Dermis microvascular lymphatic vessel endothelial cell (primary cell): ENCODE data around the gene CCDC142. TPM values are rescaled to one million over a fixed set of nuclear protein-coding genes. Genes with fewer than 3 reads are reported as not detected.
"Not testable (repeated sequence)": the region's sequence is repeated elsewhere in the genome, so short reads cannot be mapped to it uniquely, and the experiment has no call there.

Source experiments
- DNase-seq, 2 donors: peaks; one replicate each; pipeline versions ENCODE4 v3.0.0 to v3.0.0-alpha.2; 2010; ENCODE audit warnings: low read depth in 2 of 2
- total RNA-seq: library from RNA; depleted of rRNA; stranded (reverse); fragments of >200 nt; gene quantifications from 2 replicates; pipeline ENCODE4 v1.2.1, GENCODE V29; 2014

The CCDC142 gene
- total RNA-seq, 1 donor from 2014 or later, result 9.1 TPM

DNA sequence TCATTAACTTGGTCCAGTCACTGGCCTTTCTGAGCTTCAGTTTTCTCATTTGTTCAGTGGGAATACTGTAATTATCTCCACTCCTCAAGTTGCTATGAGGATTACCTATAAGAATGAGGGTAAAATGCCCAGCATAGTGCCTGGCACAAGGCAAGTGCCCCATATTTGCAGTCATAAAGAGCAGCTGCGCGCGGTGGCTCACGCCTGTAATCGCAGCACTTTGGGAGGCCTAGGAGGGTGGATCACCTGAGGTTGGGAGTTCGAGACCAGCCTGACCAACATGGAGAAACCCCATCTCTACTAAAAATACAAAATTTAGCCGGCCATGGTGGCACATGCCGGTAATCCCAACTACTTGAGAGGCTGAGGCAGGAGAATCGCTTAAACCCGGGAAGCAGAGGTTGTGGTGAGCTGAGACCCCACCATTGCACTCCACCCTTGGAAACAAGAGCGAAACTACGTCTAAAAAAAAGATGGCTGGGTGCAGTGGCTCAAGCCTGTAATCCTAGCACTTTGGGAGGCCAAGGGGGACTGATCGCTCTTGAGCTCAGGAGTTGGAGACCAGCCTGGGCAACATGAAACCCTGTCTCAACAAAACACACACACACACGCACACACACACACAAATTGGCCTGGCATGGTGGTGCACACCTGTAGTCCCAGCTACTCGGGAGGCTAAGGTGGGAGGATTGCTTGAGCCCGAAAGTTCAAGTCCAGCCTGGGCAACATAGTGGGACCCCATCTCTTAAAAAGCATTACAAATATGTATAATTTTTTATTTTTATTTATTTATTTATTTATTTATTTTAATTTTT is 40.1 kb downstream of the CCDC142 start:
- not testable (repeated sequence) for DNase-seq

DNA sequence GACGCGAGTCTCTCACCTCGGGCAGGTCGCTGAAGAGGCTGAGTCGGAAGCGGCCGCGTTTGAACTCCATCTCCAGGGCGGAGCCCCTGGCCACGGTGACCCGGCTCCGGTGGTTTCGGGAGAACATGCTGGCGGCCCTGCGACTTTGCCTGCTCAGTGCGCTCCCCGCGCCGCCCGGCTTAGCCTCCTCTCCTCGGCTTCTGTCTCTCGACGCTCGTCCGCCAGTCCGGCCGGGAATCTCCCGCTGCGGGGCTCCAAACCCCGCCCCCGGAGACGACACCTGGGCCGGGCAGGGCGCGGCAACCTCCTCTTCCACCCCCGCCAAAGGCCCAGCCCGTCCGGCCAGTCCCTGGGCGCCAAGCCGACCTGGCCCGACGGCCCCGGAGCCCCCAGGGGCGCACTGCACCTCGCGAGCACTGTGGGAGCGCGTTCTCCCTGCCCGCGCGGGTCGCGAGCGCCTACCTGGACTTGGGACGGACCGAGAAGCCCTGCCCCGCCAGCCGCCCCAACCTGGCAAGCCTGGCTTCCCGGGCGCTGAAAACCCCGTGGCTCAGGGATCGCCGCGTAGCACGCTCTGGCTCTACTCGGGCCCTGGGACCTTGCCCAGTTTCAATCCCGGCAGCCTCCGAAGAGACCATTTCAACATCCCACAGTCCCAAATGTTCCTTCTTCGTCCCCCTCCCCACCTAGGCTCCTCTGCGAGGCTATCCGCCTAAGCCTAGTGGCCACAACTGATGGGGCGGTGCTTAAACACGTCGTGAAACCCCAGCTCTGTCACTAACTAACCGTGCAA is 40.9 kb downstream of the CCDC142 start, which contains the start of gene RTKN:
Gene RTKN (minus strand): TSS at position 248 of the 793 bp plus-strand sequence. CDS start 121 bp downstream, at position 127.
- DNase-seq, result no peak

DNA sequence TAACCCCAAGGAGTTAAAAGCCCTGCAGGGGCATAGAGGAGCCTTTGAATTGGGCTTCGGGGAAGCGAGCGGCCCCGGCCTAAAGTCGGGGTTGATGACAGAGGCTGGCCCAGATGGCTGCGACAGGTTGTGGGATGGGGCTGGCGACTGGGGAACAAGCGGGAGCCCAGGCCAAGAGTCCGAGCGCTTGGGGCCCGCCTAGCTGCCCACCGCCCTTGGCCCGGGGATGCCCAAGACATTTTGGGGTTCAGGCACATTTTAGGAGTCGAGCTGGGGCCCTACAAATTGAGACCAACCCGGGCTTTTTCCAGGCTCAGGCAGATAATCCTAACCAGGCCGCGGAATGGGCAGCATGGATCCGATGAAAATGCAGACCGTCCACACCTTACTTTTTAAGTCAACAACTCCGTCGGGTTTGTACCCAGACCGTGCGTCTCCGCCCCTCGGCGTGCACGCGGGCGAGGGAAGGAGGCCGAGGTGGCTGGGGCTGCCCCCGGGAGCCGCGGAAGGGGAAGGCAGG is 41.6 kb downstream of the CCDC142 start:
- no peak for DNase-seq

DNA sequence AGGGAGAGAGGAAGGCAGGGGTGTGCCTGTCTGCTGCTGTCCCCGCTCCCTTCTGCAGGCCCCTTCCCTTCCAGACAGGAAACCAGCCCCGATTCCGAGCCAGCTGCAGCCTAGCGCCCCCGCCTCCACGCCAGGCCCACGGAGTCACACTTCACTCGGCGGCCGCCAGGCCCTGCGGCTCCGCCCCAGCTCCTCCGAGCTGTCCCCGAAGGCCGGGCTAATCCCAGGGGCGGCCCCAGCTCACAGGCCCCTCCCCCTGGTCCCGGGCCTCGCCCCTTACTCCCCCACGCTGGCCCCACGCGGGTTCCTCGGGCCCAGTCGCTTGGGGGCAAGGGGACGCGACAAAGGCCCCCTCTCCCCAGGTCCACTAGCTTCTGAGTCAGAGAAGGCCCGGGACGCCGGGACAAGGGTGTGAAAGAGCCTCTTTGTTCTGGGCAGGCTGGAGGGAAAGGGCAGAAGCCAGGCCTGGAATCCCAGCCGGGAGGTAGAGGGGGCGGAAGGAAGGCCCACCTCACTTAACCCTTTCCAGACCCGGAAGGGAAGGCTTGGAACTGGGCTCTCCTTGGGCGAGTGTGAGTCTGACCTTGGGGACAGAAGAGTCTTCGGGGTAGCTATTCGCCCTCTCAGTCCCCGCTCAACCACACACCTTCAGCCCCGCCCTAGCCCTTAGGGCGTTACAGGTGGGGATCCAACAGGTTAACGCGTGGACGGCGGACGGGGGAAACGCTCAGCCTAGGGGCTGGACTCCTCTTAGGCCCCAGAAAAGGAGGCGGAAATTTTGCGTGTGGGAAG is 42.2 kb downstream of the CCDC142 start:
- peak; percentile 47 to 79 for DNase-seq

DNA sequence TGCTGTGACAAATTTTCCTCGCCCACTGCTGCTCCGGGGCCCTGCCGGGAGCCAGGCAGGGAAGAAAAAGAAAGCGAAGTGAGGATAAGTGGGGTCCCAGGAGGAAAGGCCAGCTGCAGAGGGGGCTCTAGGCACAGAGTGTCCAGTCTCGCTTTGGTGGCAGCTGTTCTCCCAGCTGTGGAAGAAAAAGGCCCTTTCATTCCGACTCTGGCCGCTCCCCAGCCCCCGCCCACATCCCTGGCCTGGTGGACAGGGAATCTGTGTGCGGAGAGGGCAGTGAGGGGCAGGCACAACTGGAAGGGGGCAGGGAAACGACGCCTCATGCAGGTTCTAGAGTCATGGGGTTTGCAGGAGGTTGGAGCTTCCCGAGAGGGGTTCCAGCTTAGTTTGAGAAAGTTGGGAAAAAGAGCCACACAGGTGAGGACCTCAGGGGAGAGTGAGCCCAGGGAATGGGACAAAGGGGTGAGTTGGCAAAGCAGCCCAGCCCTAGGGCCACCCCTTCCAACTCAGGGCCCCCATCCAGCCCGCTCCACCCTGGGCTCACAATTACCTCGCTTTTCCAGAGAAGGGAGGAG is 42.9 kb downstream of the CCDC142 start:
- peak in 1 of 2 donors; percentile 20 for DNase-seq

DNA sequence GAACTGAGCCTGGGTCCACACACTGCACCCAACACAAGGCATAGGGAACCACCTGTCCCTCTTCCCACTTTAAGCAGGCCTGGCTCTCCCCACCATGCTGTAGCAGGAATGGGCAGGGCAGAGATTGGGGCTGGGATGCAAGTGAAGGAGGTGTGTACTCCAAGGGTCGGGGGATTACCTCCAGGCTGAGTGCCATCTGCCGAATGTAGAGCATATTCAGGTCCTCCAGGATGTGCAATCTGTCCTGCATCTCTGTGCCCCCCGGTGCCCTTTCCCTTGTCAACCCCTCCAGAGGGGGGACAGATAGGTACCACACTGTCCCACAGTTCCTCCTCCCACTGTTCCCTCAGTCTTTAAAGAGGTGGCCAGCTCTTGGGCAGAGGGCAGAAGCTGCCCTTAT is 43.4 kb downstream of the CCDC142 start:
- no peak for DNase-seq

DNA sequence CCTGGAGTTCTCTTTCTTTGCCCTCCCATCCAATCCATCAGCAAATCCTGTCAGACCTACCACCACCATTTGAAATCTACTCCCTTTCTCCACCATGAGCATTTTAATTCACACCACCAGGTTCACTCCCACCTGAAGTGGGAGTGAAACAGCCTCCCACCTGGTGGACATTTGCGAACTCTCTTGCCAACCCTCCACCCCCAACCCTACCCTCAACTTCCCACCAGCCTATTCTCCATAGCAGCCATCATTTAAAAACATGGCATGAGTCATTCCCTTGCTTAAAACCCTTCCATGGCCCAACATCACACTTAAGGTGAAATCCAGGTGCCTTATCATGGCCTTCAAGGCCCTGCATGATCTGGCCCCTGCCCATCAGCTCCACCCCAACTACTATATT is 44.5 kb downstream of the CCDC142 start:
- no peak for DNase-seq

DNA sequence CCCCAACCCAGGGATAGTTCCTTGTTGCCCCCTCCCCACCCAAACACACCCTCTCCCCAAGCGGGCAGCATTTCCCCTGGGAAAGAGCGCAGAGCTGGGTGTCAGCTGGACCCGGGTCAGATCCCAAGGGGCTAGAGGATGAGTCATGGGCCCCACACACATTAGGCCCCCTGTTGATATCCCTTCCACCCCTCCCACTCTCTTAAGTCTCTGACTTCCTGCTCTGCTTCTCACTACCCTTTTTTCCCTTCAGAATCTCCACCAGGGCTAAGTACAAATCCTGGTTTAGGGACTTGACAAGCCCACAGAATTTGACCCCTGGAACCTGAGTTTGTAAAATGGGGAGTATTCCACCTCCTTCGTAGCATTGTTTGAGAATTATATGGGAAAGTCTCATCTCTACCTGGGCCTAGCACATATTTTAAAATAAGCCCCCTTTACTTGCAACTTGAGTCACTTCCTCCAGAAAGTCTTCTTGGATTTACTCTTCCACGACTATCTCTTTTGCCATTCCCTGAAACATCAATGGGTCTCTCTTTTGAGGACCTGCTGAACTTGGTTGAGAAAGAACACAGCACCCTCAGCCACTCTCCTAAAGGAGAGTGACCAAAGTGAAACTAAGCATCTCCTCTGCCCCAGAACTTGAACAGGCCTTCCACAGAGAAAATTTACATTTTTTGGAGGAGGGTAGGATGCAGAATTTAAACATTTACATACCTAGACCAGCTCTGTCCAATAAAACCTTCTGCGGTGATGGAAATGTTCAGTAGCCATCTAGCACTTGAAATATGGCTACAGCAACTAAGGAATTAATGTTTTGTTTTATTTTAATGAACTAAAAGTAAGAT is 45.7 kb downstream of the CCDC142 start:
- DNase-seq, result no peak

DNA sequence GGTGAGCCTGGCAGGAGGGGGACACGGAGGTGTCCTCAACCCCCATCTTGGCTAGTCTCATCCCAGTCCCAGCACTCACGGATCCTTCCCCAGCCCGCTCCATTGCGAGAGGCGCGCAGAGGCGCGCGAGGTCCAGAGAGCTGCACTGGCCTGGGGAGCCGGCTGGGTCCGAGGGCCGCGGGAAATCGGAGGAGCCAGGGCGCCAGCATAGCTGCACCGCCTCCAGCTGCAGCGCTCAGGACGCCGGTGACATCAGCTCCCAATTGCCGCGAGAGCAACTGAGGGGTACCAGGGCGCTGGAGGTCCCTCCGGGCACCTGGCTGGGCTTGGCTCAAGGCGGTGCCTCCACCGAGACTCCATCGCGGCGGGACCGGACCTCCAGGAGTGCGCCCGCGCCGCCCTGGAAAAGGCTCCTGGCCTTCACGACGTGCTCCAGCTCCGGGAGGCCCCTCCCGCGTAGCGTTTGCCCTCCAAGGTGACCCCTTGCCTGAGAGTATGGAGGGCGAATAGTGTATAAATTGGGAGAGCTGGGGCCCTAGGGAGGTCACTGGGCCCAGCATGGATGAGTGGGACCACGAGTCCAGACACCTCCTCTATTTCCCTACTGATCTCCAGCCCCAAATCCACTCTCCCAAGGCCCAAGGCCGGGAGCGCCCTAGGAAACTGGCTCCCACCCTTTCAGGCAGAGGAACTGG is 46.5 kb downstream of the CCDC142 start:
- DNase-seq, result no peak

DNA sequence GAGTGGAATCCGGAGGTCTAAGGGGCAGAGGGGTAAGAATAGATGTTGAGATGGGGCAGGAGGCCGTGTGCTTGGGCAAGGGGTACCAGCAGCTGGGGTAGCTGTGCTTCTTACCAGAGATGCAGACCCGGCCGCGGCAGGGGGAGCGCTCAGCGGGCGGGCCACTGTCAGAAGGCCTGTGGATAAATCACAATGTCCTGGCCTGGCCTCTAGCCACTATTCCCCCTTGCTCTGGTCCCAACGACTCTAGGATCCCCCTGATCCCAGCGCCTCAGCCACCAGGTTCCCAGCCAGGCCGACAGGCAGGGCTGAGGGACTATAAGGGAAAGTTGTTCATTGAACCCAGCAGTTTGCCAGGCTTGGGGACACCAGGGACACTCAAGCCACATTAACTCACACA is 52.3 kb downstream of the CCDC142 start:
- DNase-seq, result no peak

DNA sequence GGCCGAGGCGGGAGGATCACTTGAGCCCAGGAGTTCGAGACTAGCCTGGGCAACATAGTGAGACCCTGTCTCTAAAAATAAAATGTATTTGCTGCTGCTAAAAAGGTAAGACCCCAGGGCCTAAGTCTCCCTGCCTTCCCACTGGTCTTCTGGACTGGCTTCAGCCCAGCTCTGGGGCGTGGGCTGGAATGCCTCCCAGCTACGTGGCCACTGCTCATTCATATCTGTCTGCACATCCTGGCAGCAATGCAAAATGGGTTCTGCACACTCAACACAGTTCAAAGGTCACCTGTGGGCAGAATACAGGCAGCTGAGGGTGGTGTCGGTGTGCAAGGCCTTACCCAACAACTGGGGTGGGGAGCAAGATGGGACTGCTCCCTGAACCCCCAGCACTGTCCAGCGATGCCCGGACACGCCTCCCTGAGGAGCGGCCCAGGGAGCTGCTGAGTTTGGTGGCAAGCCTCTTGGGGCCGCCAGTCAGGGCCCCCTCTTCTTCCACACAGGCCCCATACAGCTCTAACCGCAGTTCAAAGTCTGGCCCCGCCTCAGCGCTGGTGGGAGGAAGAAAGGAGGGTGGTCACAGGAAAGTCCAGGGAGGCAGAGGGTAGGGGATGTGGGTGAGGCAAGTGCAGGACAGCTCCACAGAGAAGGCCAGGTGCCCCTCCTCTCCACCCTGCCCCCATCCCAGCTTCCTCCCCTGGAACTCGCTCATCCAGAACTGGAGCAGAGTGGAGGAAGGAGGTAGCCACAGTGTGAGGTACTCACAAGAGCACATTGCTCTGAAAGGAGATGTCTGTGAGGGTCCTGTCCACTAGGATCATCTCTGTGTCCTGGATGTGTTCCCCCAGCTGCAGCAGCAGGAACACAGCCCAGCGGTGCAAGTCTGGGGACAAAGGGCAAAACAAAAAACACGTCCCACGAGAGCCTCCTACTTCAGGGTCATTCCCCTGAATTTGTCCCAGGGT is 53.0 kb downstream of the CCDC142 start:
- DNase-seq, result no peak

DNA sequence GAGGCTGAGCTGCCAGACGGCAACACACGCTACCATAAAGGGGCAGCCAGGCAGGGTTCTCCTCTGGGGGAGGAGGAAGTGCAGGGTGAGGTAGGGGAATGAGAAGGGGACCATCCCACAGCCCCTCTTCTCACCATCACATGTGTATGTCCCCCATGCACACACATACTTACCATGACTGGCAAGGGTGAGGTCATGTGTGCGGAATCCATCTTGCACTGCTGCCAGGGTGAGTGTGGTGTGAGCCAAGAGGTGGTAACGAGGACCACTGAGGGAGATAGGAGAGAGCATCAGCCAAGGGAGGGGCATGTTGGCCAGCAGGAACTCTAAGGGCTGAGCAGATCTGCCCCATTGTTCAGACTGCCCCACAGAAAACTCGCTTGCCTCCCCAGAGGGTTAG is 54.1 kb downstream of the CCDC142 start:
- no peak for DNase-seq

DNA sequence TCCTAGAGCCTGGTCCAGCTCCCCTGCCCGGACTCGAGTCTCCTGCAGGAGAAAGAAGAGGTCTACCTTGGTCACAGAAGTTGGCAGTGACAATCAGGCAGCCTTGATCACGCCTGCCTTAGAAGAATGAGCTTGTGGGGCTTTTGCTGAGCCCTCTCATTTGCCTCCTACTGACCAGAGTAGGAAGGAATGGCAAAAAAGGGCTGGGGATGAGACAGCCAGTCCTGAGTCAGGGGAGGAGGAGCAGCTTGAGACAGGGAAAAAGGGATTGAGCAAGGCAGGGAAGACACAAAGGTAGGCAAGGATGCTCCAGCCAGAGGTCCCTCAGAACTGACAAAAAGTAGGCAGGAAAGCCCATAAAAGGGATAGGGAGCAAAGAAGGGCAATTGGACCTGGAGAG is 55.2 kb downstream of the CCDC142 start:
- DNase-seq, result no peak

DNA sequence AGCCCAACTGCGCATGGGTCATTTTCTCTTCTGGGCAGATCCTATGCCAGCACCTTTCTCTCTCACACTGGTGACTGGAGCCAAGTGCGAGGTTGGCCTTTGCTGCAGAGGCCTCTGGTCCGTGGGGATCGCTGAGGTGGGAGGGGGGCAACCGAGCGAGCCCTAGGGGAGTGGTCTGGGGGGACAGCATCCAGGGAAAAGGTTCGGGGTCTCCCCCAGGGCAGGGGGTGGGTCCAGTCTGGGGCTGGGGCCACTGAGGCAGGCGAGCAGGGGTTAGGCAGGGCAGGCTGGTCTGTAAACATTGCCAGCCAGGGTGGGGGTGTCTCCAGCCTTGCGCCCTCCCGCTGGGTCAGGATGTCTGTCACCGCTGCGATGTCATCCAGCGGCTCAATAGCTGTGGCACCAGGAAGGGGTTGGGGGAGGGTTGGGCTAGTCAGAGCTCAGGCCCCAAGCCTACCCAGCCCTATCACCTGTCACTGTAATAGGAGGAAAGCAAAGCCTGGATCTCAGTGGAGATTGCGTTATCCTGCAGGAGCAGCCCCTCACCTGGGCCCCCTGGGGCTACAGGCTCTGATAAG is 56.5 kb downstream of the CCDC142 start:
- DNase-seq, result no peak

DNA sequence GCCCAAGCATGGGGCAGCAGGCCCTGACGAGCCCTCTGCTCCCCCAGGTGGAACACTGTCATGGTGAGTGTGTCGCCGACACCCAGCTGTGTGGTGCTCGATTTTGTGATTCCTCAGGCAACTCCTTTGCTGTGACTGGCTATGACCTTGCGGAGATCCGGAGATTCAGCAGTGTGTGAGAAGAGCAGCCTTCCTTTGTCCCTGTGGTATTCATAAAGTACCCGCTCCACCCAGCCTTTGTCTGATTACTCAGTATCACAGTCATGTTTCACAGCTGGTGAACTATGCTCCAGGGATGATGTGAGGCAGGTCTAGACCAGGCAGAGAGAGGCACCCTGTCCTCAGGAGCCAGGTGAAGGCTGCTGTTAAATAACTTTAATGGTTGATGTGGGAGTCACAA is 57.3 kb downstream of the CCDC142 start:
- DNase-seq, result no peak

DNA sequence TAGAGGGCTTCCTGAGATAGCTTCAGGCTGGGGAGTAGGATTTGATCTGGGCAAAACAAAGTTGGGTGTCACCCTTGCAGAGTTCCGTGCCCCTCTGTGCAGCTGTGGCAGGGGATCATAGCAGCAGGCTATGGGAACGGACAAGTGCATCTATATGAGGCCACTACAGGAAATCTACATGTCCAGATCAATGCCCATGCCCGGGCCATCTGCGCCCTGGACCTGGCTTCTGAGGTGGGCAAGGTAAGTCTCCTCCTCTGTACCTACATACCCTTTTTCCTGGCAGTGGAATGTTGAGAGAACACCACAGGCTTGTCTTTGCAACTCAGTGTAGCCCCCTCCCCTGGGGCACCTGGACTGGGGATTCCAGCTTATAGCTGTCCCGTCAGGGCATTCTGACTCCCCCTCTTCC is 57.8 kb downstream of the CCDC142 start:
- DNase-seq, result no peak

DNA sequence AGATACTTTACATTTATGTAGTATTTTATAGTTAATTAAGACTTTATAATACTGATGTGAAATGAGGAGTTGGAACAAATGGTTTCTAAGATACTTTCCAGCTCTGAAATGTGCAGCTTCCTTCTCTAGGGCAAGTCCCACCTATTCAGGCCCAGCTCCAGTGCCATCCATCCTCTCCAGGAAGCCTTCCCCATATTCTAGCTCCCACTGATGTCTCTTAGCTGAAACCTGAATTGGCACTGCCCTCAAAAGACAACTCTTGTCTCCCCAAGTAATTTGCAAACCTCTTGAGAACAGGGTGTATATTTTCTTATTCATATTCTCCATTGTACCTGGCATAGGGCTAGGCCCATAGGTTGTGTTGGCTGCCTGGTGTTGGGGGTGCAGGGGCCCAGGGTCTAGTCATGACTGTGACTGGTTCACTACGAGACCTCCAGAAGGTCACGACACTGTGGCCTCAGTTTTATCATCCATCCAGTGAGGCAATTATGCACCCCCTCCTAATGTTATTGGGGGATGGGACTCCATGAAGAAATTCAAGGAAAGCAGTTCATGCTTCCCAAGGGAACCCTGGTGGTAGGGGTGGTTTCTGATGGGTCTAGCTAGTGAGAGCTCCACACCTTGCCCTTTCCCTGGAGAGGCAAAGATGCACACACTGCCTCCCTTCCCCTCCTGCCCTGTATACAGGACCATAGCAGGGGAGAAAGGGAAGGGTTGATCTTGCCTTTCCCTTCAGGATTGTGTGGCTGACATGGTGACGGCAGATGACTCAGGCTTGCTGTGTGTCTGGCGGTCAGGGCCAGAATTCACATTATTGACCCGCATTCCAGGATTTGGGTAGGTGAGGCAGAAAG is 58.4 kb downstream of the CCDC142 start:
- DNase-seq, result no peak
